Aorta (tissue), 5 donors: ENCODE data around the gene CFAP410. TPM values are rescaled to one million over a fixed set of nuclear protein-coding genes. Genes with fewer than 3 reads are reported as not detected.

Experiments used
- ATAC-seq: fragments of 200-7000 bp; cut with Tn5 transposase; one replicate; pipeline ENCODE4 v1.9.1; 2022; ENCODE audit warnings: moderate library complexity; ENCODE audit not compliant: low FRiP score
- DNase-seq, 2 donors: peaks; one replicate each; pipeline ENCODE4 v3.0.0-alpha.2; 2020
- H3K27ac ChIP-seq, 2 donors: one replicate each; pipeline ENCODE4 v1.5.1; 2013; ENCODE audit warnings: low read length in 2 of 2, mild to moderate bottlenecking in 2 of 2, moderate library complexity in 2 of 2, control low read depth in 1 of 2, inconsistent platforms in 1 of 2, low read depth in 1 of 2
- H3K27me3 ChIP-seq, 2 donors: one replicate each; pipeline ENCODE4 v1.6.1; 2013; ENCODE audit warnings: control low read depth in 1 of 2, low read length in 1 of 2, mild to moderate bottlenecking in 1 of 2, moderate library complexity in 1 of 2; ENCODE audit not compliant: insufficient read depth in 2 of 2, control insufficient read depth in 1 of 2
- H3K36me3 ChIP-seq, 2 donors: one replicate each; pipeline ENCODE4 v1.6.1; 2013; ENCODE audit warnings: control low read depth in 1 of 2, low read length in 1 of 2, mild to moderate bottlenecking in 1 of 2; ENCODE audit not compliant: insufficient read depth in 2 of 2, control insufficient read depth in 1 of 2
- H3K4me1 ChIP-seq, 2 donors: one replicate each; pipeline ENCODE4 v1.6.1; 2013; ENCODE audit warnings: low read length in 2 of 2, control low read depth in 1 of 2, mild to moderate bottlenecking in 1 of 2, moderate library complexity in 1 of 2; ENCODE audit not compliant: insufficient read depth in 2 of 2, control insufficient read depth in 1 of 2
- H3K4me3 ChIP-seq, 2 donors: one replicate each; pipeline ENCODE4 v1.5.1; 2013; ENCODE audit warnings: low read length in 2 of 2, control low read depth in 1 of 2, mild to moderate bottlenecking in 1 of 2
- H3K9me3 ChIP-seq: one replicate; pipeline ENCODE4 v1.6.1; 2013; ENCODE audit warnings: mild to moderate bottlenecking, low read length; ENCODE audit not compliant: control insufficient read depth
- WGBS, 2 donors: extraction: QIAGEN DNeasy Blood & Tissue Kit; methylation state at CpG; one replicate each; pipeline ENCODE4 v1.1.7; 2013; 5-methylcytosine and 5-hydroxymethylcytosine counted together
- intact Hi-C, 2 donors: fragments of 100-400 bp; cut with DNase I; formaldehyde crosslinking; loops; one replicate each; pipeline versions ENCODE4 v1.14.2 to v1.15.0; 2022
- polyA plus RNA-seq, 2 donors: library from polyadenylated mRNA; stranded (reverse); fragments of 200-250 nt; gene quantifications; one replicate each; pipeline ENCODE4 v1.2.3, GENCODE V29; 2013
- total RNA-seq, 2 donors: library from RNA; stranded (reverse); fragmentation: NEBNext Ultra II Directional; extraction: Animal tissue kit (Norgen Biotek cat#: 25700); gene quantifications; one replicate each; pipeline ENCODE4 v1.2.1, GENCODE V29; 2021
- donor health status: healthy with polysubstance abuse.
- donor health status: Bipolar disorder and iron deficiency.
- donor health status: DM: no; HTN: no; CAD: no.
- donor health status: DM: no; HTN: no; CAD: no.
- donor health status: DM: yes; HTN: yes; CAD: no.

The CFAP410 gene
- total and polyA plus RNA-seq, 4 donors: 19.4 to 121 (median 23.5) TPM

- H3K9me3 ChIP-seq: no peaks in the 10 kb centered on the region
- no peak overlapping the region for H3K4me3 ChIP-seq
- no peaks in the 10 kb centered on the region for H3K36me3 ChIP-seq
- WGBS, 2 donors: 62 to 63% methylated on average over 24 to 25 of the region's 25 CpGs
- no peak for ATAC-seq
- DNase-seq: peak in 1 of 2 donors; percentile 45
- no peak overlapping the region for H3K27ac ChIP-seq
- intact Hi-C loops: no loop called here
- H3K4me1 ChIP-seq: no peaks in the 10 kb centered on the region
- no peaks in the 10 kb centered on the region for H3K27me3 ChIP-seq
Measured at GRCh38 chr21:44291936-44292811, 47.0 kb downstream of the CFAP410 start.

- H3K4me1 ChIP-seq: no peaks in the 10 kb centered on the region
- H3K9me3 ChIP-seq: no peaks in the 10 kb centered on the region
- ATAC-seq (no peak), DNase-seq (peak in 1 of 2 donors; percentile 42)
- intact Hi-C loops: no loop called here
- H3K27me3 ChIP-seq: no peaks in the 10 kb centered on the region
- no peak overlapping the region for H3K27ac ChIP-seq
- 85 to 88% methylated on average over 33 of the region's 33 CpGs for WGBS, 2 donors
- H3K4me3 ChIP-seq: no peak overlapping the region
- no peaks in the 10 kb centered on the region for H3K36me3 ChIP-seq
Measured at GRCh38 chr21:44291078-44291935, 47.9 kb downstream of the CFAP410 start.

GRCh38 chr21:44290327-44291077 lies 48.7 kb downstream of the CFAP410 start:
- H3K4me3 ChIP-seq: no peak overlapping the region
- intact Hi-C loops: no loop called here
- no peaks in the 10 kb centered on the region for H3K36me3 ChIP-seq
- ATAC-seq: no peak
- 82 to 83% methylated on average over 16 of the region's 16 CpGs for whole genome bisulfite sequencing, 2 donors
- no peaks in the 10 kb centered on the region for H3K4me1 ChIP-seq
- H3K27ac ChIP-seq: no peak overlapping the region
- peak in 1 of 2 donors; percentile 40 for DNase-seq
- no peaks in the 10 kb centered on the region for H3K27me3 ChIP-seq
- no peaks in the 10 kb centered on the region for H3K9me3 ChIP-seq

- DNase-seq (peak in 1 of 2 donors; percentile 29), ATAC-seq (no peak)
- WGBS, 2 donors: 86 to 88% methylated on average over 19 to 24 of the region's 24 CpGs
- H3K4me3 ChIP-seq: no peak overlapping the region
- H3K27me3 ChIP-seq: no peaks in the 10 kb centered on the region
- no peaks in the 10 kb centered on the region for H3K36me3 ChIP-seq
- H3K27ac ChIP-seq: no peak overlapping the region
- intact Hi-C loops: no loop called here
- H3K9me3 ChIP-seq: no peaks in the 10 kb centered on the region
- no peaks in the 10 kb centered on the region for H3K4me1 ChIP-seq
Measured at GRCh38 chr21:44289381-44290010, 49.7 kb downstream of the CFAP410 start.

GRCh38 chr21:44288251-44289110 lies 50.7 kb downstream of the CFAP410 start:
- DNase-seq (peak in 1 of 2 donors; percentile 41), ATAC-seq (no peak)
- Histone ChIP-seq H3K4me1 (no peaks in the 10 kb centered on the region), H3K9me3 (no peaks in the 10 kb centered on the region), H3K36me3 (no peaks in the 10 kb centered on the region), H3K27ac (no peak overlapping the region), H3K4me3 (no peak overlapping the region), H3K27me3 (no peaks in the 10 kb centered on the region)
- 89 to 92% methylated on average over 23 of the region's 23 CpGs for WGBS, 2 donors
- intact Hi-C loops: no loop called here

GRCh38 chr21:44286716-44287632 lies 52.2 kb downstream of the CFAP410 start:
- WGBS, 2 donors: 69 to 77% methylated on average over 25 to 31 of the region's 31 CpGs
- Histone ChIP-seq H3K27ac (no peak overlapping the region), H3K4me1 (no peaks in the 10 kb centered on the region), H3K4me3 (no peak overlapping the region), H3K27me3 (no peaks in the 10 kb centered on the region), H3K9me3 (no peaks in the 10 kb centered on the region), H3K36me3 (no peaks in the 10 kb centered on the region)
- ATAC-seq: no peak
- peak in 1 of 2 donors; percentile 44 for DNase-seq
- intact Hi-C loops: no loop called here

- intact Hi-C loops: no loop called here
- DNase-seq (peak in 1 of 2 donors; percentile 27), ATAC-seq (no peak)
- Histone ChIP-seq H3K36me3 (no peaks in the 10 kb centered on the region), H3K4me3 (no peak overlapping the region), H3K9me3 (no peaks in the 10 kb centered on the region), H3K4me1 (no peaks in the 10 kb centered on the region), H3K27me3 (no peaks in the 10 kb centered on the region), H3K27ac (no peak overlapping the region)
- 52 to 53% methylated on average over 15 to 21 of the region's 21 CpGs for whole genome bisulfite sequencing, 2 donors
Measured at GRCh38 chr21:44286086-44286715, 53.0 kb downstream of the CFAP410 start.
